ENCODE data around the gene IL4R. TPM values are rescaled to one million over a fixed set of nuclear protein-coding genes. Genes with fewer than 3 reads are reported as not detected.

The IL4R gene
- total and polyA plus RNA-seq, 2 of the 8 experiments (the other 6 are each of a cell fraction or from before 2014, with no cell fraction given), result 29.1 to 29.4 TPM

- no peak overlapping the region for H3K27ac ChIP-seq (ENCODE audit: low read depth, low read length)
- H3K56ac ChIP-seq (replicated peaks; ENCODE audit: insufficient read length, low read depth, low read length), result no peak overlapping the region
- no peak overlapping the region for H2BK15ac ChIP-seq (ENCODE audit: low read length)
- 90% methylated on average over 7 of the region's 7 CpGs; no CpG with 5 or more reads in 1 of the 2 experiments for WGBS, 2 experiments (ENCODE audit: extremely low coverage in 1 of 2, insufficient coverage in 1 of 2, insufficient read length in 1 of 2, insufficient replicate concordance in 2 of 2, low coverage in 1 of 2, low lambda C conversion rate in 2 of 2, missing lambda C conversion rate in 1 of 2)
- H3K9me3 ChIP-seq (ENCODE audit: insufficient read depth in 2 of 2, low read depth in 1 of 2, low read length in 1 of 2), result no peaks in the 10 kb centered on the region
- H3K79me2 ChIP-seq (ENCODE audit: control insufficient read depth in 1 of 2, insufficient read depth in 2 of 2, low read length in 2 of 2), result no peaks in the 10 kb centered on the region
- H2AK5ac ChIP-seq (ENCODE audit: low read depth, low read length), result no peak overlapping the region
- H3K4me1 ChIP-seq (replicated peaks in 1 of 4; ENCODE audit: control insufficient read depth in 3 of 4, insufficient read depth in 4 of 4, low read length in 3 of 4), result no peaks in the 10 kb centered on the region; a peak in 3 of 7 replicates
- H4K20me1 ChIP-seq (replicated peaks in 1 of 2; ENCODE audit: control insufficient read depth in 1 of 2, insufficient read depth in 2 of 2, low read length in 2 of 2), result no peaks in the 10 kb centered on the region
- H2BK20ac ChIP-seq (ENCODE audit: low read length), result no peak overlapping the region
- H3K23ac ChIP-seq (ENCODE audit: insufficient read length), result no peak overlapping the region
- no peak overlapping the region for H3K18ac ChIP-seq (ENCODE audit: extremely low read depth, low read length)
- CTCF ChIA-PET (ENCODE audit: partially characterized antibody), result interaction anchor here (0.8 to 8.6 kb wide), 9 partner anchors 10 to 186 kb away, joined by 3 to 241 read pairs (median 14); no protein-coding TSS in a partner anchor
- H2BK12ac ChIP-seq (ENCODE audit: low read depth, low read length), result no peak overlapping the region
- H3K9ac ChIP-seq (replicated peaks in 1 of 4; ENCODE audit: extremely low read depth in 1 of 4, low read depth in 3 of 4, low read length in 3 of 4), result no peak overlapping the region
- no peaks in the 10 kb centered on the region for H3K27me3 ChIP-seq (replicated peaks in 1 of 4; ENCODE audit: control insufficient read depth in 3 of 4, extremely low read depth in 1 of 4, insufficient read depth in 3 of 4, low read length in 3 of 4)
- no peaks in the 10 kb centered on the region for H3K23me2 ChIP-seq (ENCODE audit: low read depth, low read length)
- no peak for FAIRE-seq
- H3K79me1 ChIP-seq (ENCODE audit: low read depth, low read length), result no peaks in the 10 kb centered on the region
- no peak overlapping the region for H3K4me2 ChIP-seq (ENCODE audit: insufficient read depth in 1 of 2, low read depth in 2 of 2, low read length in 2 of 2)
- H2AFZ ChIP-seq (ENCODE audit: low read length), result no peak overlapping the region
- H3K4ac ChIP-seq (replicated peaks; ENCODE audit: insufficient read length, low read depth, low read length), result no peak overlapping the region
- POLR2A ChIA-PET (ENCODE audit: partially characterized antibody), result interaction anchor here (1.8 kb wide), 2 partner anchors 9 to 48 kb away, joined by 4 to 6 read pairs; no protein-coding TSS in a partner anchor
- no peak overlapping the region for H4K5ac ChIP-seq (ENCODE audit: insufficient read length, low read depth, low read length)
- H4K8ac ChIP-seq (ENCODE audit: extremely low read depth, insufficient read depth, low read length), result no peak overlapping the region
- no peak overlapping the region for H2BK120ac ChIP-seq (replicated peaks; ENCODE audit: low read depth, low read length)
- H3K36me3 ChIP-seq (ENCODE audit: control insufficient read depth in 2 of 4, insufficient read depth in 4 of 4, low read length in 3 of 4), result peaks cover 2 to 4% (median 3%) of the 10 kb centered on the region in 4 experiments; a peak in 6 of 8 replicates
- H3K14ac ChIP-seq (ENCODE audit: insufficient read length), result no peak overlapping the region
- H4K91ac ChIP-seq (replicated peaks; ENCODE audit: insufficient read length, low read length), result no peak overlapping the region
- no peak overlapping the region for H2BK5ac ChIP-seq (ENCODE audit: low read depth, low read length)
- H3K4me3 ChIP-seq (ENCODE audit: extremely low read depth in 1 of 4, insufficient read depth in 2 of 4, low read depth in 3 of 4, low read length in 4 of 4), result no peak overlapping the region
- DNase-seq (ENCODE audit: low read depth in 1 of 2, low spot score in 2 of 2), result no peak
- TF ChIP-seq CTCF (IDR thresholded peaks at IDR 0.05; ENCODE audit: control extremely low read depth in 1 of 3, insufficient read depth in 1 of 3, low read depth in 1 of 3, low read length in 3 of 3) (no peak), CREB1 (IDR thresholded peaks at IDR 0.05) (no peak), MAFK (IDR thresholded peaks at IDR 0.05; ENCODE audit: low read depth, low read length) (no peak), CTBP2 (IDR thresholded peaks at IDR 0.05; ENCODE audit: borderline replicate concordance, insufficient read depth, insufficient read length, low read length) (no peak), ATF3 (IDR thresholded peaks at IDR 0.05; ENCODE audit: insufficient read depth, low read depth, low read length) (no peak), FOSL1 (IDR thresholded peaks at IDR 0.05; ENCODE audit: insufficient read depth, low read depth, low read length) (no peak), USF2 (IDR thresholded peaks at IDR 0.05; ENCODE audit: low read length) (no peak)
These were observed 51.6 kb downstream of the IL4R start for GRCh38 chr16:27365142-27366089.

Data from H1 (cell line).